Caki2 (cell line): ENCODE results near the gene MFSD6L. TPM values are rescaled to one million over a fixed set of nuclear protein-coding genes. Genes with fewer than 3 reads are reported as not detected.

Source experiments
- DNase-seq: peaks from one replicate; pipeline ENCODE4 v3.0.0-alpha.2; 2015; ENCODE audit warnings: low read depth
- in situ Hi-C: cut with HindIII; loops from 2 replicates; pipeline ENCODE4 v1.10.0; 2016; ENCODE audit warnings: low sequenced_read_pairs, low pct_unique_long_range_greater_than_20kb, mixed read lengths
- total RNA-seq: library from RNA; depleted of rRNA; stranded (reverse); fragments of >200 nt; shearing (Covaris generic); gene quantifications from 2 replicates; pipeline ENCODE4 v1.2.3, GENCODE V29; 2014; ENCODE audit warnings: low replicate concordance

Gene MFSD6L
- total RNA-seq, 1 experiment from 2014 or later, result not detected

DNA sequence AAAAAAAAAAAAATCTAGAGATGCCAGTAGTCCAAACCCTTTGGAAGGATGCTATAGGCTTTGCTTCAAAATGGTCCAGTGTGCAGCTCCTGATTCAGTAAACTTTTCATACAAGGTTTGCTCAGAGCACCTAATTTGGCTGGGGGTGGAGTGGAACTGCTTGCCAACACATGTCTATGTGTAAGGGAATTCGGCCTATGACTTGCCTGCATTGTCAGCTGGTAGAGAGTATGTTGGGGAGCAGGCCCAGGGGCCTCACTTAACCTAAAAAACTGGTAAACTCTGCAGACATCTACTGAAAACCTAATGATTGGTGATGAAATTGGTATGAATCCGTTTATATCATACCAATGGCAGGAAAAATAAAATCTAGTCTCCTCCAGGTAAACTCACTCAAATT, 1.5 kb upstream of the MFSD6L start:
- no peak for DNase-seq
- in situ Hi-C loops, result no loop called here

DNA sequence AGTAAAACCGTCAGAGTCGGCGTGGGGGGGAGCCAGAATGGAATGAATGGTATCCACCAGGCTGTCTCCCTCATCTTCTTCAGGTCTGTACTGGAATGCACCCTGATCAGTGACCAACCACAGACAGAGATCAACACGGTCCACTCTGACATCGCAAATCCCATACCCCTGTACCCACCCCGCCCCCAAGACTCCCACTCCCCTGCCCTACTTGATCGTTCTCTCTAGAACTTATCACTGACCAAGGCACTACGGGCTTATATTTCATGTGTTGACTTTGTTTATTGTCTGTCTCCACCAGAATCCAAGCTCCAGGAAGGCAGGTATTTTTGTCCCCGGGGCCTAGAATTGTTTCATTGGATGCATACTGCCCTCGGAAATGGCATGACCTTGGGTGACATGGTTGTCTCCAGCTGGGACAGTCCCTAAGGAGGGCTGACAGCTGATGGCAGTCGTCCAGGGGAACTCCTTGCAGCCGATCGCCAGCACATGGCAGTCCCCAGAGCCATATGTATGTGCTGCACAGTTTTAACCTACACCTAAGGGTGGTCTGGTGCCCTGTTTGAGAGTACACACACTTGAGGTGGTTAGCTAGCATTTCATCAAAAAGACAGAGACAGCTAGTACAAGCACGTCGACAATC, 526 bp upstream of the MFSD6L start:
- DNase-seq, result no peak
- in situ Hi-C loops, result no loop called here

DNA sequence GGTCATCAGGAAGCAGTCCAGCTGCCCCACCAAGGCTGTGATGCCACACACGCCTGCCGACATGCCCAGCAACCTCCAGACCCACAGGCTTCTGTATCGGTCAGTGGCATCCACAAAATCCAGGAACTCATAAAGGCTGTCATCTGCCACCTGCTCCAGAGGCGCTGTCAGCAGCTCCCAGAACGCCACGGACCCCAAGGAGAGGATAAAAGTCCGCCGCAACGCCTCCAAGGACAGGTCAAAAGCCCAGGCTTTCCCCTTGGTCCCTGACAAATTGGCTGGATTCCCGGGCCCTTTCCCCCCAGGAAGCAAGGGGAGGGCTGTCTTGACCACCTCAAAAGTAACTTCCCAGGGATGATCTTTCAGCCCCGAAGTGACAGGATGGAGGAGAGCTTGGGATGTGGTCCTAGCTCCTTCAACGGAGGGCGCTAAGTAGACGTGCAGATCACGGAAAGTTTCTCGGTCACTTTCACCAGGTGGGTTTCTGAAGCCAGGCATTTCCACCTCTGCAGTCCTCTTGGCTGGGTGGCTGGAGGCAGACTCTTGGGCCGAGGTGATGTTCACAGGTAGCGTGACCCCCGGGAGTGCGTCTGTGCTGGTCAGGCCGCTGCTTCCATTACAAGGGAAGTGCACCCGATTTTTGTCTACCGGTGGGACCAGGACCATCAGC, 854 bp downstream of the MFSD6L start:
- in situ Hi-C loops, result no loop called here
- no peak for DNase-seq

DNA sequence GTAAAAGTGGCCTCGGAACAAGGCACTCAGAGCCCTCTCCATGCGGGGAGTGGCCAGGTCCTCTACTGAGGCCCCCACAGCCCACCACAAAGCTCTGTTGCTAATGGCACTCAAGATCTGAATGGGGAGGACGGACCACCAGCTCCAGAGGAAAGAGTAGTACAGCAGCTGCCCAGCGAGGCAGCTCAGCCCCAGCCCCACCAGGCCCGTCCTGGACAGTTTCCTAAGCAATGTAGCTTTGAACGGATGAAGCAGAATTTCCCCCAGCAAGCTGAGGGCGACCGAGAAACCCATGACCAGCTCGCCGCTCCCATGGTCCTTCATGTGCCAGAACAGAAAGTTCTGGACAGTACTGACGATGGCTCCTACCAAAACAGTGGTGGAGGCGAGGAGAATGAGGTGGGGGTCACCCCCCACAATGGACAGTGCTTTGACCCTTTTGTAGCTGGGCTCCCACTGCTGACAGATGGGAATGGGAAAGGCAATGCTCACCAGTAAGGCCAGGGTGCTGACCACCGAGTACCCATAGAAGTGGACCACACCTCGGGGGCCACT, 1.5 kb downstream of the MFSD6L start:
- DNase-seq, result no peak
- in situ Hi-C loops, result no loop called here

DNA sequence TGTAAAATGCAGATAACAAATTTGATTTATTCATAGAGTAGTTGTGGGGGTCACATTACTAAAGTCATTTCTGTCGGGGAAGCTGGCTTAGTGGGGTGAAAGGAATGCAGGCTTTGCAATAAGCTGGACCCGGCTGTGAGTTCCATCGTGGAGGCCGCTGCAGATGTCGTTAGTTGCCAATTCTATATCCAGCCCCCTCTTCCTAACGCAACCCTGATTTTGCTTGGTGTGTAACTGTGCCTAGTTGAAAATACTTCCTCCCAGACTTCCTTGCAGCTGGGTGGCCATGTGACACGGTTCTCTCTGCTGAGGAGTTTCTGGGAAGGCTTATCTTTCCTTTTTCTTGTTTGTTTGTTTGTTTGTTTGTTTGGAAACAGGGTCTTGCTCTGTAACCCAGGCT, 4.5 kb downstream of the MFSD6L start:
- in situ Hi-C loops, result no loop called here

DNA sequence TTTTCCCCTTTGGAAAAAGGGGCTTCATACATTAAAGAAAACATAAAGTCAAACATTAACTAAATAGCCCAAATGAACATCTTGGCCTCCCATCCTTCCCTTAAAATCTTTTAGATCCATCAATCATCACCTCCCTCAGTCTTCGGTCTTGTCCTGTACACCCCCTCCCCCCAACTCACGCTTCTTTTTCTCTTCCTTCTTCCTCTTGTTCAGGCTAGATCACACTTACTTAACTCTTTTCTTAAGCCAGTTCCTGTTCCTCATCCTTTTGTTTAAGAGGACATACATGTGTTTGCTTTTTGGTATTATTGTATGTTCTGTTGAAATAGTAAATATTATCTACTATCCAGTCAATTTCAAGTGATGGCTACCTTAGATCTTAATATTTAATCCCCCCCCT, 5.5 kb downstream of the MFSD6L start:
- in situ Hi-C loops, result no loop called here
- DNase-seq, result no peak

More for the DNA sequence above, 4.5 kb downstream of the MFSD6L start:
- DNase-seq, result no peak

DNA sequence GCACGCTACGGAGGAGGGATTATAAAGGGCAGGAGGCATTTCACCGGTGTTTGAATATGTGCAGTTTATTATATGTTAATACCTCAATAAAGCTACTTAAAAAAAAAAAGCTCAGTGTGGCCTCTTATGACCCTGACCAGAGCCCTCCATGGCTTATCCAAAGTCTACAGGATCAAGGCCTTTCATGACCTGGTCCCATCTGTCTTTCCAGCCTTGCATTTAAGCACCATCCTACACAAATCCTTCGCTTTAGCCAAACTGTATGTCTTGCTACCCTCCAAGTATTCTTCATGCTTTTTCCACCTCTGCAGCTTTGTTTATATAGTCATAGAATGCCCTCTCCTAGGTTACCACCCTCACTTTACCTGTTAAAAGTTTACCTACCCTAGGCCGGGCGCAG, 6.5 kb downstream of the MFSD6L start:
- in situ Hi-C loops, result no loop called here
- DNase-seq, result no peak

DNA sequence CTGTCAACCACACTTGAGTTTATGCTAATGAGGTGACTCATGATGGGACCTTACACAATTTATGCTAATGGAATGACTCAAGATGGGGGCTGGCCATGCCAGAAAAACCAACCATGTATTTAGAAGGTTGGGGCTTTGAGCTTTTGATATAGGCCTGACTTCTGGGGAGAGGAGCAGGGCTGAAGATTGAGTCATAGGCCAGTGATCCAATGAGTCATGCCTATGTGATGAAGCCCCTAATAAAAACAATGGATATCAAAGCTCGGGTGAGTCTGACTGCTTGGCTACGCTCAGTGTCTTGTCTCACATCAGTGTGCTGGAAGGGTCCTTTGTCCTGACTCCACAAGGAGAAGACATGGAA, 7.3 kb downstream of the MFSD6L start:
- peak; percentile 82 for DNase-seq
- in situ Hi-C loops, result no loop called here

DNA sequence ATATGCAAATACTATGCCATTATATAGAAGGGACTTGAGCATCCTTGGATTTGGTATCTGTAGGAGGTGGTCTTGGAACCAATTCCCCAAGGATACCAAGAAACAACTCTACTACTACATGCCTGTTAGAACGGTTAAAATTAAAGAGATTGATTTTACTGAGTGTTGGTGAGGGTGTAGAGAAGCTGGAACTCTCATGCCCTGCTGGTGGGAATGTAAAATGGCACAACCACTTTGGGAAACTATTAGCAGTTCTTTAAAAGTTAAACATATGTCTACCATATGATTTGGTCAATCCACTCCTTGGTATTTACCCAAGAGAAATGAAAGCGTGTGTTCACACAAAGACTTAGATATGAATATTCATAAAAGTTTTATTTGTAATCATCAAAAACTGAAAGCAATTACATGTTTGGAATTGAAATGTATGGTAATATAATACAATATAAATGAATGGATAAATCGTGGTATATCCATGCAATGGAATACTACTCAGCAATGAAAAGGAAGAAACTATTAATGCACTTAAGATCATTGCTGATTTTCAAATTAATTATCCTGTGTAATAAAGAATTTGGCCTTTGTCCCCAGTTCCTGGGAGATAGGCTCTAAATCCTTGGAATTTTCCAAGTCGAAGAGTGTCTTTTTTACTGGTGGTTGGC, 7.8 kb downstream of the MFSD6L start:
- no peak for DNase-seq
- in situ Hi-C loops, result no loop called here

DNA sequence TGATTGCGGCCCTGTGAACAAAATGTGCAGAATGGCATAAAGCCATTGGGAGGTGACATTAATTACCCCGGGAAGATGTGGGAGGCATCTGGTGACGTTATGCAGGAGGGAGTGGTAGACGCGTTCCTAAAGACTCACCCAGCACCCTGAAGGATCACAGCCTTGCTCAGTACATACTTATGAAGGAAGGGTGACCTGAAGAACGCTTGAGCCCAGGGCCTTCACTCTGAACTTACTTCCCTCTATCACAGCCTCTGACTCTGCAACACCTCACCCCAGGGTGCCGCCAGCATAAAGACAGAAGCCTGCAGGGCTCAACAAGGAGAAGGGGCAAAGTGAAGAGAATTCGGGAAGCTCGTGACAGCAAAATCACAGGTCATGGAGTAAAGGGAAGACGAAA, 9.4 kb downstream of the MFSD6L start:
- in situ Hi-C loops, result no loop called here
- DNase-seq, result no peak

DNA sequence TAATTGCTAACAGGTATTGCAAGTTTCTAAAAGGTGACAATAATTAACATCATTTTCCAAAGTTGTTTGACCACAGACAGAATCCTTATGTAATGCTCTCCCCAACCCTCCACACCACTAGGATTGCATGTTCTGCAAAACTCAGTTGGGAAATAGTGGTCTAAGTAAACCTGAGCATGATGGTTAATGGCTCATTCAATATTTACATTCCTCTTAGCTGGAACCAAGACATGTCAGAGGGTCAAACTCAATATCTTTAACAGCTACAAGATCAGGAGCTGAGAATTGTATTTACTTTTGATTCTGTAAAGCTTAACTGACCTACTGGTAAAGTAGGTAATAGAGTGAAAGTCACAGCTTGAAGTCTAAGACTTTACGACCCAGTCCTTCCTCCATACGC, 10.2 kb downstream of the MFSD6L start:
- in situ Hi-C loops, result no loop called here
- DNase-seq, result no peak

DNA sequence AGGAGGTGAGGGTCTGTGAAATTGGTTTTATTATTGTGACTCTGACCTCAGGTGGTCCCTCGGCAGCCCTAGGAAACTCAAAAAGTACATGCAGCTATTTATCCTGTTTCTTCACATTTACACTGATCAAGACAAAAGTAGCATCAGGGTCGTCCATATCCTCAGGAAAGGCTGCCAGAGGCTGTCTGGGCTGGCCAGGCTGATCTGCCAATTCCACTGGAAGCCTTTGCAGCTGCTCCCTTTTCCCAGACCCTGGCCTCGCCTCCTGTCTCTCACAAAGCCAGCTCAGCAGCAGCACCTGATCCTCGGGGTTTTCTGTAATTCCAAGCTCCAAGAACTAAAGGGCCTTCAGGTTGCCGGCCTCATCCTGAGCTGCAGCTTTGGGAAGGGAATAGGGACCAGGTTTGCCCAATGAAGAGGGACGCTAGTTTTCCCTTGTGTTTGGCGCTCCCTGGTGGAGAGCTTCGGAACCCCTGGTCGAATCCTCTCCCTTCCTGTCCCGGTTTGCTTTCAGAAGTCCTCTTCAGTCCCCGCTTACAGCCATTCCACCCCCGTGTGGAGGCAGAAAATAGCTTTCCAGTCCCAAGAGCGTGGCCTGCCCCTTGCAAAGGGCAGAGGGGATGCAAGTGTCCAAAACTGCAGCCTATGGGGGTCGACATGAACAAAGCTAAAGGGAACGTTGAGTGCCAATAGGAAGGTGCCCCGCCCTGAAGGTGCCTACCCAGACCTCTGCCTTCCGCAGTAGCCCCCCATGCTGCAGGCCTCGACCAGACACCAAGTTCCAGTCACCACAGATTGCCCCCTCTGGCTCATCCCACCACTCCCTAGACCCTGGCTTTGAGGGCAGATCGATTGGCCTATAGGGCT, 13.4 kb downstream of the MFSD6L start:
- DNase-seq, result peak; percentile 5
- in situ Hi-C loops, result no loop called here

DNA sequence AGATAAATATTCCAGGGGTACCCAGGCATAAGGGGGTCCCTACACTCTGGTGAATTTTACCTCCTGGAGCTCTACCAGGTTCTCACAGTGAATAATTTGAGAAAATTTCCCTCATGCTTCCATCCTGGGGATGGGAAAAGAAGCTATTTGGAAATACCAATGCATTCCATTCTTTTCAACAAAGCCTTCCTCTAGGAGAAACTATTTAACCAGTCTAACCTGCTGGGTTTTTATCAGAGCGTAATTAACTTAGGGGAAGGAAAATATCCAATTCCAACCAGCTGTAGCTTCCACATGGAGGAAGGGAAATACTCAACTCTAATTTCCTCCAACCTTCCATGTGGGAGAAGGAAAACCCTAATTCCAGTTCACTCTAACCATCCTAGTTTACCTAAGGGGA, 17.0 kb downstream of the MFSD6L start:
- in situ Hi-C loops, result no loop called here
- DNase-seq, result no peak

DNA sequence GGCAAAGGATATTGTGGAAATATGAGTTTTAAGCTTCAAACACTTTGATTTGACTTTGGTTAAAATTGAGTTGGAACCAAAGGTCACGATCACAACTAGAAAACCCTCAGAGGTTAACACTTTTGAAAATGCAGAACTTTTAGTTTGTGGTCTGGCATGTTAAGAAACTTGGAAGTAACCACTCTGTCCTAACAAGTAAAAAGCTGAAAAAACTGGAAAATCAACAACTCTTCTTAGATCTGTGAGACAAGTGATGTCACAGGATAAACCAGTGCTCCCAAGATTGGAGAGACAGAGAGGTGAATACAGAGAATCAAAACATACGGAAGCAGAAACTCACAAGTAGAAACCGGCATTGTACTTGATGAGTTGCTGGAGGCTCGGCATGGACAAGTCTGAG, 17.4 kb downstream of the MFSD6L start:
- in situ Hi-C loops, result no loop called here
- DNase-seq, result no peak

DNA sequence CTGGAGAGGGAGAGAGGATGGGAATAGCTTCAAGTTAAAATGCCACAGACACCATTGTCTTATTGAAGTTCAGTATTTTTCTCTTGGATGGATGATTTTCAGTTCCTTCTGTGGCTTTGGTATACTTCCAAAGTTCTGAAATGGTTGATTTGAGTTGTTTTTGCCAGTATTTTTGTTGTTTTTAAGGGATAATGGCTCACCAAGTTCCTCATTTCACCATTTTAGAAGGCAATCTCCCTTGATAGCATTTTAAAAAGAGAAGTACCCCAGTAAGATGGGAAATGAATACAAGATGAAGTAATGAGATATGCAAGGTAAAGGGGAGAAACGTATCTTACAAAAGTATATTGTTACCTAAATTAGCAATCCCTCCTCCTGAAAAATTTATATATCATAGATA, 22.3 kb downstream of the MFSD6L start:
- no peak for DNase-seq
- in situ Hi-C loops, result no loop called here

DNA sequence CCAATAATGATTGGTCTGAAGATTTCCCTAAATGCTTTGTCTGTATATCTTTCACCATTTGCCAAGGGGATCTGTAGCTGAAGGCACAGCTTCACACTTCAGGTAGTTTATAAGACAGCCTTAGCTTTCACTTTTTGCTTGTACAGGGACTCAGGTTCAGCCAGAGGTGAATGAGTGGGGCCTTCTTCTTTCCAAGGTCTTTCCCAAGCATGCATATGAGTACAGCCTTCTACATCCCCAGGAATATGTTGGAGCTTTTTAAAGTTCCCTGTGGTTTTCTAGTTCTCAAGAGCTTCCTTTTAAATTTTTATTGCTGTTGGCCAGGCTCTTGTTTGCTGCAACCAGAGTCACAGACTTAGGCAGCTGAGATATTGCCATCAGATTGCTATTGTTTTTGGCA, 22.9 kb downstream of the MFSD6L start:
- in situ Hi-C loops, result no loop called here
- DNase-seq, result no peak

DNA sequence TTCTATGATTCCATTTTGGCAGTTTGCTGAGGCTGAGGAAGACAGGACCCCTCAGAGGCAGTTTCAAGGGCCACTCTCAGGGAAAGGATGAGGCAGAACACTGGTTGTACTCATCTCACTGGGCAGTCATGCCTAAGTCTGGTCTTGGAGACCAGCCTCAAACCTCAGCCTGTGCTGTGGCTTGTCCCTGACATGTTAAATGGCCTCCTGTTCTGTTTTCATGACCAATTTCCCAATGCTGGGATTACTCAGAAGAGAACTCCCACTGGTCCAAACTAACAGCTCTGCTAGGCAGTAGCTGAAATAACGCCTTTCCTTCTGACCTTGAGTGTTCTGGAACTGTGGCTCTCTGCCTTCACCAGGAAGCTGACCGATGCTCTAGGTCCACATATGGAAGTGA, 32.4 kb downstream of the MFSD6L start:
- in situ Hi-C loops, result no loop called here
- no peak for DNase-seq

DNA sequence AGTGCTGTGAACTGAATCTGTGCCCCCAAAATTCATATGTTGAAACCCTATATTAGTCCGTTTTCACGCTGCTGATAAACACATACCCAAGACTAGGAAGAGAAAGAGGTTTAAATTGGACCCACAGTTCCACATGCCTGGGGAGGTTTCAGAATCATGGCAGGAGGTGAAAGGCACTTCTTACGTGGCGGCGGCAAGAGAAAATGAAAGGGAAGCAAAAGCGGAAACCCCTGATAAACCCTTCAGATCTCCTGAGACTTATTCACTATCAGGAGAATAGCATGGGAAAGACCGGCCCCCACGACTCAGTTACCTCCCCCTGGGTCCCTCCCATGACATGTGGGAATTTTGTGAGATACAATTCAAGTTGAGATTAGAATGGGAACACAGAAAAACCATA, 37.2 kb downstream of the MFSD6L start:
- no peak for DNase-seq
- in situ Hi-C loops, result no loop called here

DNA sequence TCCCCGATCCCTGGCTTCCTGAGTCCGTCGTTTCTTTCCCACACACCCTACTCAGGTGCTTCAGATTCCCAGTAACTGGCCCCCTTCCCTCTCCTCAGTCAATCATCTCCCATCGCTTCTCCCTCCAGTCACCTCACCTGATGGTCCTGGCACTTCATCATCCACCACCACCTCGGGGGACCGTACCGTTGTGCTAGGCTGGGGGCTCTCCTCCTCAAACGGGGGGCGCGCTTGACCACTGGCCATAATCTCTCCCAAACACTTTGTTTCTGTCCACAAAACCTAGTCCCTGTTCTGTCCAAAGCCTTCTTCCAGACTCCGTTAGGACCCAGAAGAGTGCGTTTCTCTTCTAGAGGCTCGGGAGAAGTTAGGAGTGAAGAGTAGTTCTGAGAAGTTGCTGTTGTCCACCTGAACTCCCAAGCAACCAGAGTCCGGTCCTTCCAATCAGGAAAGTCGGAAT, 41.0 kb downstream of the MFSD6L start, which contains the start of gene SPDYE4:
TSS of gene SPDYE4 (minus strand) at position 410 of the 460 bp plus-strand sequence. CDS start at position 246, 164 bp downstream.
- in situ Hi-C loops, result no loop called here
- DNase-seq, result no peak
